Activated naive CD8-positive, alpha-beta T cell treated with anti-CD3 and anti-CD28 coated beads, Interleukin-2, amount 10 ng/mL, durations not matched to agents 7 days and 5 days (primary cell): ENCODE results near the gene CLCF1. TPM values are rescaled to one million over a fixed set of nuclear protein-coding genes. Genes with fewer than 3 reads are reported as not detected.

ENCODE experiments used
- ATAC-seq: fragments of 150-1000 bp; cut with Tn5 transposase; one replicate; pipeline ENCODE4 v1.10.0; 2021; ENCODE audit warnings: low read depth, moderate library complexity
- POLR2A ChIA-PET: fragments of 350-600 bp; sonication (Branson Sonifier 250); formaldehyde crosslinking; loops from one replicate; lab custom pipeline; 2021; ENCODE audit warnings: antibody characterized with exemption; lab: Charles Lee
- DNase-seq: peaks from one replicate; pipeline ENCODE4 v3.0.0; 2021
- H3K27ac Mint-ChIP-seq: one replicate; pipeline ENCODE4 v1.8.0; 2022; ENCODE audit warnings: mild to moderate bottlenecking, mixed read lengths
- H3K27me3 Mint-ChIP-seq: one replicate; pipeline ENCODE4 v1.8.0; 2022; ENCODE audit warnings: mild to moderate bottlenecking, moderate library complexity, mixed read lengths
- H3K36me3 Mint-ChIP-seq: one replicate; pipeline ENCODE4 v1.8.0; 2021; ENCODE audit warnings: mild to moderate bottlenecking, mixed read lengths
- H3K4me1 Mint-ChIP-seq: one replicate; pipeline ENCODE4 v1.8.0; 2021; ENCODE audit warnings: mixed read lengths
- H3K4me3 Mint-ChIP-seq: one replicate; pipeline ENCODE4 v1.8.0; 2022; ENCODE audit warnings: mild to moderate bottlenecking, moderate library complexity, mixed read lengths
- H3K9me3 Mint-ChIP-seq: one replicate; pipeline ENCODE4 v1.8.0; 2021; ENCODE audit warnings: mixed read lengths
- total RNA-seq, 2 experiments: library from RNA; stranded (reverse); gene quantifications; one replicate each; pipeline ENCODE4 v1.2.3, GENCODE V29; 2021

The CLCF1 gene
- total RNA-seq = 1 to 10 TPM; 4.3 to 4.7 TPM

DNA sequence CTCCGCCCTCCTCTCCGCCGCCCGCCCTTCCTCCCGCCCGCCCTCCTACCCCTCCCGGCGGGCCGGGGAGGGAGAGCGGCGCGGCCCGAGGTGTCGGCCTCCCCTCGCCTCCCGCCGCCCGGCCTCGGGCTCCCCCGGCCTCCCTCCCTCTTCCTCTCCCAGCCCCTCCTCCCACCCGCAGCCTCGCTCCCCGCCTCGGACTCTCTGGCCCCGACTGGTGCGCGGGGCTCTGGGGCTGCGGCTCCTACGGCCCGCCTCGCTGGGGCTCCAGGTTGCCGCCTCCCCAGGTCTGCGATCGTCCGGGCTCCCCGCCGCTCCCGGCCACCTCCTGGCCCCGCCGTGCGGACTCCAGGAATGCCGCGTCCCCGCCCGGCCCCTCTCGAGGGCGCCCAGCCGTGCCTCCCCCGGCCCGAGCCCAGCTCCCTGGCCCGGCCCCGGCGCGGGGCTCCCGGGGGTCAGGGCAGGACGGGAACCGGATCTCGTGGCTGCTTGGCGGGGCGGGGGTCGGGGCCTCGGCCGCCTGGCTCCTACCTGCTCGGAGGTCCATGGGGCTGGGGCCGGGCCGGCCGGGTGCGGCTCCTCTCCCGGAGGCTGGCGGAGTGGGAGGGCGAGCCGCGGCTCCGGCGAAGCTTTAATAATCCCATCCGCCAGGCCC, at the start of gene CLCF1:
TSS of gene CLCF1 (minus strand) at position 606 of the 655 bp plus-strand sequence. CDS start at position 547, 59 bp downstream.
- H3K4me3 Mint-ChIP-seq = peak within 1 kb of the TSS; percentile 86
- no peaks in the 10 kb centered on the region for H3K36me3 Mint-ChIP-seq
- DNase-seq = peak; percentile 66
- peak; percentile 37 for ATAC-seq
- POLR2A ChIA-PET = interaction anchor here (0.6 to 5.6 kb wide), 11 partner anchors 9 to 316 kb away, joined by 3 to 42 read pairs (median 4); partner anchors contain the start of genes POLD4 and TBC1D10C
- H3K9me3 Mint-ChIP-seq = no peaks in the 10 kb centered on the region
- H3K27ac Mint-ChIP-seq = peak within 1 kb of the TSS; percentile 79
- peaks cover 60% of the 10 kb centered on the region for H3K27me3 Mint-ChIP-seq
- H3K4me1 Mint-ChIP-seq = peaks cover 43% of the 10 kb centered on the region

GRCh38 chr11:67422891-67423290, 49.5 kb upstream of the CLCF1 start:
- no peak overlapping the region for H3K4me3 Mint-ChIP-seq
- POLR2A ChIA-PET = interaction anchor here (1.0 to 16.1 kb wide), 4 partner anchors 11 to 21 kb away, joined by 4 to 412 read pairs (median 13); partner anchors contain the start of genes PPP1CA, PTPRCAP, RPS6KB2 and TBC1D10C
- ATAC-seq = no peak
- no peaks in the 10 kb centered on the region for H3K27me3 Mint-ChIP-seq
- peaks cover 33% of the 10 kb centered on the region for H3K4me1 Mint-ChIP-seq
- no peak for DNase-seq
- H3K36me3 Mint-ChIP-seq = peaks cover 2% of the 10 kb centered on the region
- H3K27ac Mint-ChIP-seq = no peak overlapping the region
- no peaks in the 10 kb centered on the region for H3K9me3 Mint-ChIP-seq

DNA sequence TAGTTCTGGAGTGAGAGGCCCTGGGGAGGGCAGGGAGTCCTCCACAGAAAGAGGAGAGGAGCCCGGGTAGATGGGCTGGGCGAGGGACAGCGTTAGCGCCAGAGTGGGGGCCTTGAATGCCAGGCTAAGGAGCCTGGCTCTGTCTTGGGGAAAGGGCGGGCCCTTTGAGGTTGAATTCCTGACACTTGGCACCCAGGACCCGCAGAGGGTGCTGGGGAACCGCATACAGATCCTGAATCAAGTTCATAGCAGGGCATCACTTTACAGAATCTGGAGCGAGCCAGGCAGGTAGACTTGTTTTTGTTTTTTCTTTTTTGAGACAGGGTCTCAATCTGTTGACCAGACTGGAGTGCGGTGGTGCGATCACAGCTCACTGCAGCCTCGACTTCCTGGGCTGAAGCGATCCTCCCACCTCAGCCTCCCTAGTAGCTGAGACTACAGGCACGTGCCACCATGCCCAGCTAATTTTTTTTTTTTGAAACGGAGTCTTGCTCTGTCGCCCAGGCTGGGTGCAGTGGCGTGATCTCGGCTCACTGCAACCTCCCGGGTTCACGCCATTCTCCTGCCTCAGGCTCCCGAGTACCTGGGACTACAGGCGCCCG, 48.1 kb upstream of the CLCF1 start:
- ATAC-seq (no peak), DNase-seq (no peak)
- H3K9me3 Mint-ChIP-seq = no peaks in the 10 kb centered on the region
- peak overlapping the region; percentile 84 for H3K4me3 Mint-ChIP-seq
- H3K27me3 Mint-ChIP-seq = no peaks in the 10 kb centered on the region
- H3K27ac Mint-ChIP-seq = peak overlapping the region; percentile 90
- peaks cover 2% of the 10 kb centered on the region for H3K36me3 Mint-ChIP-seq
- H3K4me1 Mint-ChIP-seq = peaks cover 37% of the 10 kb centered on the region
- POLR2A ChIA-PET = interaction anchor here (1.9 to 16.1 kb wide), 7 partner anchors 9 to 83 kb away, joined by 10 to 412 read pairs (median 36); partner anchors contain the start of genes AIP, PITPNM1, PPP1CA and PTPRCAP

- no peaks in the 10 kb centered on the region for H3K27me3 Mint-ChIP-seq
- ATAC-seq = peak; percentile 75
- H3K27ac Mint-ChIP-seq = peak overlapping the region; percentile 90
- no peaks in the 10 kb centered on the region for H3K36me3 Mint-ChIP-seq
- POLR2A ChIA-PET = interaction anchor here (0.8 to 16.1 kb wide), 9 partner anchors 9 to 84 kb away, joined by 3 to 412 read pairs (median 30); partner anchors contain the start of genes AIP, PITPNM1, POLD4 and PPP1CA
- peak overlapping the region; percentile 84 for H3K4me3 Mint-ChIP-seq
- peaks cover 43% of the 10 kb centered on the region for H3K4me1 Mint-ChIP-seq
- DNase-seq = peak; percentile 100
- no peaks in the 10 kb centered on the region for H3K9me3 Mint-ChIP-seq
These were observed 47.4 kb upstream of the CLCF1 start for GRCh38 chr11:67420646-67421429.

- DNase-seq = peak; percentile 58
- H3K36me3 Mint-ChIP-seq = no peaks in the 10 kb centered on the region
- POLR2A ChIA-PET = interaction anchor here (0.8 to 16.1 kb wide), 12 partner anchors 8 to 85 kb away, joined by 3 to 412 read pairs (median 13); partner anchors contain the start of genes AIP, PITPNM1, POLD4 and PPP1CA
- no peak for ATAC-seq
- H3K27ac Mint-ChIP-seq = peak overlapping the region; percentile 88
- H3K27me3 Mint-ChIP-seq = no peaks in the 10 kb centered on the region
- H3K4me3 Mint-ChIP-seq = peak overlapping the region; percentile 84
- no peaks in the 10 kb centered on the region for H3K9me3 Mint-ChIP-seq
- H3K4me1 Mint-ChIP-seq = peaks cover 43% of the 10 kb centered on the region
These were observed 46.8 kb upstream of the CLCF1 start for GRCh38 chr11:67420147-67420645.

- Mint-ChIP-seq H3K36me3 (no peaks in the 10 kb centered on the region), H3K9me3 (no peaks in the 10 kb centered on the region), H3K4me1 (peaks cover 43% of the 10 kb centered on the region), H3K4me3 (peak overlapping the region; percentile 84), H3K27ac (peak overlapping the region; percentile 88), H3K27me3 (no peaks in the 10 kb centered on the region)
- DNase-seq = no peak
- ATAC-seq = no peak
- POLR2A ChIA-PET = interaction anchor here (0.8 to 16.1 kb wide), 13 partner anchors 7 to 86 kb away, joined by 3 to 412 read pairs (median 10); partner anchors contain the start of genes AIP, PITPNM1, POLD4 and PPP1CA
These were observed 46.1 kb upstream of the CLCF1 start for GRCh38 chr11:67419325-67420049.

DNA sequence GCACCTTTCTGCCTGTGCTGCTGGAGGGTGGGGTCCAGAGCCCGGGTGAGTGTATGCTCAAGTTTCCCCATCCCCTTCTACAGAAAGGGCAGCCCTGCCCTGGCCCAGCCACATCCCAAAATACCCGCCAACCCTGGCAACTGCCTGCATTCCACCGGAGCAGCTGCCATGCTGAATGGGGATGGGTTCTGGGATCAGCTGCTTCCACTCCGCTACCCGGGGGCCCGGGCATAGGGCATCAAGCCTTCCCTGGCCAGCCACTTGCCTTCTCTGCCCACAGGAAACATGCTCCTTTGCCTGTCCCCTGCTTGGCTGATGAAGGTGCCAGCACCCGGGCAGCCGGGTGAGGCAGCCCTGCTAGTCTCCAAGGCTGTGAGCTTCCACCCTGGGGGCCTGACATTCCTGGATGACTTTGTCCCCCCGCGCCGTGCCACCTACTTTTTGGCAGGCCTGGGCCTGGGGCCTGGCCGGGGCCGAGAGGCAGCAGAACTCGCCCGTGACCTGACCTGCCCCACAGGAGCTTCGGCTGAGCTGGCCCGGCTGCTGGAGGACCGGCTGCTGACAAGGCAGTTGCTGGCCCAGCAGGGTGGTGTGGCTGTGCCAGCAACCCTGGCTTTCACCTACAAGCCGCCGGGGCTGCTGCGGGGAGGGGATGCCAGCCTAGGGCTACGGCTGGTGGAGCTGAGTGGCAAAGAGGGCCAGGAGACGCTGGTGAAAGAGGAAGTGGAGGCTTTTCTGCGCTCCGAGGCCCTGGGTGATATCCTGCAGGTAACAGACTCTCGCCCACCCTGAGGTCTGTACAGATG, 45.3 kb upstream of the CLCF1 start:
- H3K36me3 Mint-ChIP-seq = no peaks in the 10 kb centered on the region
- ATAC-seq (no peak), DNase-seq (peak; percentile 65)
- H3K4me1 Mint-ChIP-seq = peaks cover 41% of the 10 kb centered on the region
- peak overlapping the region; percentile 84 for H3K4me3 Mint-ChIP-seq
- peak overlapping the region; percentile 88 for H3K27ac Mint-ChIP-seq
- no peaks in the 10 kb centered on the region for H3K27me3 Mint-ChIP-seq
- POLR2A ChIA-PET = interaction anchor here (0.7 to 16.1 kb wide), 11 partner anchors 11 to 87 kb away, joined by 3 to 412 read pairs (median 10); partner anchors contain the start of genes AIP, GPR152, PITPNM1 and PPP1CA
- no peaks in the 10 kb centered on the region for H3K9me3 Mint-ChIP-seq

DNA sequence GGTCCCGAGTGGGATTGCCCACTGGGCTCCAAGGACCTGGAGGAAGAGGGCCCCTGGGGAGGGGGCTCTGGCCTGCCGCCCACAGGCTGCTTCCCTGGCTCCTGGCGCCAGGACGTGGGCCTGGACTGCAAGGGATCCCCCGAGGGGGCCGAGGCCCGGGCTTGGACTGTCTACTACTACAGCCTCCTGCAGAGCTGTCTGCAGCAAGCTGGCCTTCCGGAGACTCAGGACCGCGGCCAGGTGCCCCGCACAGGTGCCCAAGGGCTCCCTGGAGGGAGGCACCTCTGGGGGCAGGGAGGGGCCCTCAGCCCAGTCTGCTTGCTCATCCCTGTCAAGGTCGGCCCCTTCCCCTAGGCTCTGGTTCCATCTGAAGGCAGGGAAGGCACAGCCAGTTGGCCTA, 44.0 kb upstream of the CLCF1 start:
- Mint-ChIP-seq H3K36me3 (no peaks in the 10 kb centered on the region), H3K9me3 (no peaks in the 10 kb centered on the region), H3K27me3 (no peaks in the 10 kb centered on the region), H3K27ac (peak overlapping the region; percentile 88), H3K4me1 (peaks cover 46% of the 10 kb centered on the region), H3K4me3 (peak overlapping the region; percentile 84)
- peak; percentile 41 for DNase-seq
- POLR2A ChIA-PET = interaction anchor here (0.6 to 16.1 kb wide), 6 partner anchors 9 to 67 kb away, joined by 3 to 412 read pairs (median 80); partner anchors contain the start of genes AIP, PPP1CA, PTPRCAP and RPS6KB2
- ATAC-seq = no peak

GRCh38 chr11:67416416-67417335, 43.3 kb upstream of the CLCF1 start:
- no peaks in the 10 kb centered on the region for H3K36me3 Mint-ChIP-seq
- DNase-seq (peak; percentile 57), ATAC-seq (peak; percentile 2)
- H3K27ac Mint-ChIP-seq = peak overlapping the region; percentile 80
- no peaks in the 10 kb centered on the region for H3K27me3 Mint-ChIP-seq
- no peaks in the 10 kb centered on the region for H3K9me3 Mint-ChIP-seq
- POLR2A ChIA-PET = interaction anchor here (0.6 to 16.1 kb wide), 6 partner anchors 9 to 68 kb away, joined by 3 to 412 read pairs (median 80); partner anchors contain the start of genes AIP, PPP1CA, PTPRCAP and RPS6KB2
- H3K4me1 Mint-ChIP-seq = peaks cover 53% of the 10 kb centered on the region
- peak overlapping the region; percentile 78 for H3K4me3 Mint-ChIP-seq

DNA sequence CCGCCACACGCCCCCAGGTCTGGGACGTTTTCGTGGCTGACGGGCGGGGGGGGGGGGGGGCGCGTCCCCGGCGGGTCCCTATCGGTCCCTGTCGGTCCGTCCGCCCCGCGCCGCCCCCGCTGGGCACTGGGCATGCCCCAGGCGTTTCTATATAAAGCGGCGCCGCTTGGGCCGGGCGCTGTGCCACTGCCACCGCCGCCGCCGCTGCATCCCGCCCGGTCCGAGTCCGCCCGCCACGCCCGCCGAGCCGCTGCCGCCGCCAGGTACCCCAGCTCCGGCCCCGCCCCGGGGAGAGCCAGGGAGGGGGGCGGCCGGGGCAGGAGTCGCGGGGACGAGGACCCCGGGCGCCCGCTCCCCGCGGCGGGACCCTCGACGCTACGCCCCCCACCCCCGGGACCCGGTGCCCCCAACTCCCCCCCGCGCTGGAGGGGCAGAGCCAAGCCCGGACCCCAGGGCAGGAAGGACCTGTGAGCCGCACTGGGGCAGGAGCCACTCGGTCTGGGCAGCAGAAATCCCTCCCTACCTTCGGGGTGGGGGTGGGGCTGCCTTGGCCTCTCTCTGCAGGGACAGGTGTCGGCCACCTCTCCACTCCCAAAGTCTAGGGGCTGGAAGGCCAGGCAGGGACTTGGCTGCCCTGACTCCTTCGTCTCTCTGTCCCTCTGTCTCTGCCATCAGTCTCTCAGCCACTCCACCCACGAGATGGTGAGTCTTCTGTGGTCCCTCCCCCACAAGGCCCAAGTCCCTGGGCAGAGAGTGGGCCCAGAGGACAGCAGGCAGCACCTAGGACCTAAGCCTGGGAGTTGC, 42.3 kb upstream of the CLCF1 start, which contains the start of gene CARNS1:
TSS of gene CARNS1 (plus strand) at position 178 of the 804 bp plus-strand sequence. CDS start at position 700, 522 bp downstream.
- Mint-ChIP-seq H3K4me3 (peak within 1 kb of the TSS; percentile 83), H3K27ac (peak within 1 kb of the TSS; percentile 86), H3K36me3 (no peaks in the 10 kb centered on the region), H3K27me3 (no peaks in the 10 kb centered on the region), H3K9me3 (no peaks in the 10 kb centered on the region), H3K4me1 (peaks cover 58% of the 10 kb centered on the region)
- no peak for DNase-seq
- POLR2A ChIA-PET = interaction anchor here (0.6 to 16.1 kb wide), 5 partner anchors 8 to 49 kb away, joined by 3 to 412 read pairs (median 123); partner anchors contain the start of genes PPP1CA, PTPRCAP, RPS6KB2 and TBC1D10C
- no peak for ATAC-seq
